ENCODE data around the gene IFNA14.

DNA sequence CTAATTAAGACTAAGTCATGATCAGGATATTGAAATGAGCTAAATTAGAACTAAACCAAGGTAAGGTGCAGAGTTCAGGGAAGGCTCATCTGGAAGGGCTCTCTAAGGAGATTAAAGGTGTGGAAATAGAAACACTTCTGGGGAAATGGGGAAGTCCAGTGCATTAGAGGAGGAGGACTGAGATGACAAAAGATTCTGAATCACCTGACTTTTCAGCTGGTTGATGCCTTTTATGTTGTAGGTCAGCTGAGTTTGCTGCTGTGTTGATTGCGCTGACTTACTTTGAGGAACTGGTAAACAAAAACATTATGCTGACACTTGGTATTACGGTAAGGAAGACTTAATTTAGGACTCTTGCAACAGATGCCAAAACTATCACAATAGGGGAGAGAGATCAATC, 41.5 kb upstream of the IFNA14 start:
- TF ChIP-seq CTCF (conservative IDR thresholded peaks at IDR 0.05) (no peak), EZH2 (IDR thresholded peaks at IDR 0.05; ENCODE audit: low read depth) (no peak)

All from PC-9 (cell line).